GM12878 (cell line): ENCODE measurements around the gene EPHA10. TPM values are rescaled to one million over a fixed set of nuclear protein-coding genes. Genes with fewer than 3 reads are reported as not detected.

Source experiments
- ASH2L ChIP-seq: fragments of 300-600, 200-600 bp; sonication (generic); IDR thresholded peaks from 2 replicates; pipeline ENCODE4 v1.6.1; 2017; ENCODE audit warnings: low read depth, mild to moderate bottlenecking, borderline replicate concordance
- ATF2 ChIP-seq: IDR thresholded peaks from 2 replicates; pipeline ENCODE4 v1.6.1; 2012; ENCODE audit warnings: low read length, inconsistent platforms
- BCL3 ChIP-seq: IDR thresholded peaks from 2 replicates; pipeline ENCODE4 v1.6.1; 2011; ENCODE audit warnings: borderline replicate concordance, low read depth, mild to moderate bottlenecking, moderate library complexity, low read length; ENCODE audit not compliant: insufficient read depth, poor library complexity, severe bottlenecking
- BCLAF1 ChIP-seq: fragments of 450-650 bp; IDR thresholded peaks from 2 replicates; pipeline ENCODE4 v1.6.1; 2017; ENCODE audit warnings: antibody characterized with exemption, mild to moderate bottlenecking, moderate library complexity
- CEBPB ChIP-seq, 2 experiments: fragments of 150-350 bp in 1 of 2; IDR thresholded peaks; 2 replicates each; pipeline ENCODE4 v1.6.1; 2012 to 2014; ENCODE audit warnings: low read depth in 2 of 2, low read length in 2 of 2, borderline replicate concordance in 1 of 2, inconsistent platforms in 1 of 2
- EZH2 ChIP-seq: IDR thresholded peaks from 2 replicates; pipeline ENCODE4 v1.6.1; 2012; ENCODE audit warnings: low read depth, mild to moderate bottlenecking, control low read depth, inconsistent platforms, low read length, borderline replicate concordance; ENCODE audit not compliant: control insufficient read depth
- HCFC1 ChIP-seq: fragments of 150-350 bp; IDR thresholded peaks from 2 replicates; pipeline ENCODE4 v1.6.1; 2014; ENCODE audit warnings: low read length
- MAX ChIP-seq: IDR thresholded peaks from 2 replicates; pipeline ENCODE4 v1.6.1; 2012; ENCODE audit warnings: low read depth, low read length, improper control_type of control experiment
- NFIC ChIP-seq: IDR thresholded peaks from 2 replicates; pipeline ENCODE4 v1.6.1; 2012; ENCODE audit warnings: low read depth, mild to moderate bottlenecking, inconsistent platforms, low read length, moderate library complexity
- SPI1 ChIP-seq: IDR thresholded peaks from 2 replicates; pipeline ENCODE4 v1.6.1; 2011; ENCODE audit warnings: low read depth, mild to moderate bottlenecking, low read length, moderate library complexity, borderline replicate concordance; ENCODE audit not compliant: insufficient read depth
- SREBF2 ChIP-seq: IDR thresholded peaks from 2 replicates; pipeline ENCODE4 v1.6.1; 2012; ENCODE audit warnings: mild to moderate bottlenecking, low read length
- STAT1 ChIP-seq: fragments of 450-650 bp; conservative IDR thresholded peaks from 2 replicates; pipeline ENCODE4 v1.6.1; 2014; ENCODE audit warnings: antibody characterized with exemption, mild to moderate bottlenecking
- WRNIP1 ChIP-seq: IDR thresholded peaks from 2 replicates; pipeline ENCODE4 v1.6.1; 2011; ENCODE audit warnings: low read depth, low read length, improper control_type of control experiment, borderline replicate concordance
- ZNF622 ChIP-seq: fragments of 450-650 bp; IDR thresholded peaks from 2 replicates; pipeline ENCODE4 v1.6.1; 2017; ENCODE audit warnings: mild to moderate bottlenecking, inconsistent platforms
- ZSCAN29 ChIP-seq: fragments of 450-650 bp; IDR thresholded peaks from 2 replicates; pipeline ENCODE4 v1.6.1; 2017; ENCODE audit warnings: mild to moderate bottlenecking, moderate library complexity
- polyA plus RNA-seq, 11 experiments: library from polyadenylated mRNA; depleted of rRNA in 4 of 11; unstranded in 6 of 11; stranded (reverse) in 5 of 11; fragments of >200 nt; fragmentation: Nextera tagmentation in 4 of 11; fragmentation: Illumina TruSeq in 1 of 11; extraction: Ambion mirVana in 4 of 11; extraction: Trizol in 1 of 11; gene quantifications; 1 replicate in 1 of 11; 2 replicates in 10 of 11; pipeline versions ENCODE4 v1.2.1 to v1.2.3, GENCODE V29; 2011 to 2016; ENCODE audit warnings: inconsistent platforms in 2 of 11, missing spikeins in 2 of 11, low read depth in 1 of 11
- total RNA-seq, 4 experiments: library from RNA; depleted of rRNA in 3 of 4; stranded (reverse); fragments of >200 nt in 3 of 4; fragmentation: Illumina TruSeq in 1 of 4; extraction: Trizol in 1 of 4; gene quantifications; 2 replicates each; pipeline versions ENCODE4 v1.2.1 to v1.2.3, GENCODE V29; 2013 to 2021
- TF ChIP-seq, protein P1 (sequence below): fragments of 450-650 bp; IDR thresholded peaks from 2 replicates; pipeline ENCODE4 v1.6.1; 2017; ENCODE audit warnings: mild to moderate bottlenecking, low read depth, inconsistent platforms; ENCODE audit not compliant: poor library complexity, severe bottlenecking
- TF ChIP-seq, protein P2 (sequence below): fragments of 450-650 bp; formaldehyde crosslinking; IDR thresholded peaks from 2 replicates; pipeline ENCODE4 v1.4.0; 2022; ENCODE audit warnings: mild to moderate bottlenecking, moderate library complexity

The EPHA10 gene
- total and polyA plus RNA-seq, 10 of the 15 experiments (the other 5 are each of a cell fraction or from before 2014, with no cell fraction given) = 0.05 to 0.06 TPM; not detected in 8

DNA sequence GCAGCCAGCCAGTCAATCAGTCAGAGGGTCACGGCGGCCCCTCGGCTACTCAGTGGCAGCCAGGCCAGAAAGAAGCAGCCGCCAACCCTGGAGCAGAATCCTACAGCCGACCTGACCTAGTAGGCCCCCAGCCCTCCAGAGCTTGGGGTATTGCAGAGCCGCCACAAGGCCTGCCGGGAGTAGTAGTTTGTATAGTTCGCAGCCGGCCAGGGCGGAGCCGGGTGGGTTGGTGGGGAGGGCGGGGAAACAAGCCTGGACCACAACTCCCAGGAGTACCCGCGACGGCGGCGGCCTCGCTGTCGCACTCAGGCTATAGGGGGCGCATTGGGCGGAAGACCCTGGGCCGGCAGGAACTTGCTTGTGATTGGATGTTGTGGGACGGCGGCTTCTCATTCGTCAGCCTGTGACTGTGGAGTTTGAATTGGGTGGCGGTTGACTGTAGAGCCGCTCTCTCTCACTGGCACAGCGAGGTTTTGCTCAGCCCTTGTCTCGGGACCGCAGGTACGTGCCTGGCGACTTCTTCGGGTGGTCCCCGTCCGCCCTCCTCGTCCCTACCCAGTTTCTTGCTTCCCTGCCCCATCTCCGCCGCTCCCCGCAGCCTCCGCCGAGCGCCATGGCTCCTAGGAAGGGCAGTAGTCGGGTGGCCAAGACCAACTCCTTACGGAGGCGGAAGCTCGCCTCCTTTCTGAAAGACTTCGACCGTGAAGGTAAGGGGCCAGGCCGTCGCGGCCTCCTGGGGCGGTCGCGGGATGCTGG lies 72.7 kb downstream of the EPHA10 start, which contains the start of gene CDCA8 (continued):
- TF ChIP-seq, protein P1, sequence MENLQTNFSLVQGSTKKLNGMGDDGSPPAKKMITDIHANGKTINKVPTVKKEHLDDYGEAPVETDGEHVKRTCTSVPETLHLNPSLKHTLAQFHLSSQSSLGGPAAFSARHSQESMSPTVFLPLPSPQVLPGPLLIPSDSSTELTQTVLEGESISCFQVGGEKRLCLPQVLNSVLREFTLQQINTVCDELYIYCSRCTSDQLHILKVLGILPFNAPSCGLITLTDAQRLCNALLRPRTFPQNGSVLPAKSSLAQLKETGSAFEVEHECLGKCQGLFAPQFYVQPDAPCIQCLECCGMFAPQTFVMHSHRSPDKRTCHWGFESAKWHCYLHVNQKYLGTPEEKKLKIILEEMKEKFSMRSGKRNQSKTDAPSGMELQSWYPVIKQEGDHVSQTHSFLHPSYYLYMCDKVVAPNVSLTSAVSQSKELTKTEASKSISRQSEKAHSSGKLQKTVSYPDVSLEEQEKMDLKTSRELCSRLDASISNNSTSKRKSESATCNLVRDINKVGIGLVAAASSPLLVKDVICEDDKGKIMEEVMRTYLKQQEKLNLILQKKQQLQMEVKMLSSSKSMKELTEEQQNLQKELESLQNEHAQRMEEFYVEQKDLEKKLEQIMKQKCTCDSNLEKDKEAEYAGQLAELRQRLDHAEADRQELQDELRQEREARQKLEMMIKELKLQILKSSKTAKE = no peak
- TF ChIP-seq ATF2 (no peak), MAX (peak; percentile 52), SPI1 (peak; percentile 15; the same call in 1 of the 2 replicates), BCL3 (no peak), BCLAF1 (no peak), NFIC (no peak), CEBPB (IDR thresholded peaks at IDR 0.05; ENCODE audit: borderline replicate concordance in 1 of 2, low read depth in 2 of 2, low read length in 2 of 2) (no peak), ZNF622 (no peak), EZH2 (no peak), ASH2L (no peak), ZSCAN29 (no peak), HCFC1 (peak; percentile 93), WRNIP1 (no peak), STAT1 (no peak), SREBF2 (no peak)
- TF ChIP-seq, protein P2, sequence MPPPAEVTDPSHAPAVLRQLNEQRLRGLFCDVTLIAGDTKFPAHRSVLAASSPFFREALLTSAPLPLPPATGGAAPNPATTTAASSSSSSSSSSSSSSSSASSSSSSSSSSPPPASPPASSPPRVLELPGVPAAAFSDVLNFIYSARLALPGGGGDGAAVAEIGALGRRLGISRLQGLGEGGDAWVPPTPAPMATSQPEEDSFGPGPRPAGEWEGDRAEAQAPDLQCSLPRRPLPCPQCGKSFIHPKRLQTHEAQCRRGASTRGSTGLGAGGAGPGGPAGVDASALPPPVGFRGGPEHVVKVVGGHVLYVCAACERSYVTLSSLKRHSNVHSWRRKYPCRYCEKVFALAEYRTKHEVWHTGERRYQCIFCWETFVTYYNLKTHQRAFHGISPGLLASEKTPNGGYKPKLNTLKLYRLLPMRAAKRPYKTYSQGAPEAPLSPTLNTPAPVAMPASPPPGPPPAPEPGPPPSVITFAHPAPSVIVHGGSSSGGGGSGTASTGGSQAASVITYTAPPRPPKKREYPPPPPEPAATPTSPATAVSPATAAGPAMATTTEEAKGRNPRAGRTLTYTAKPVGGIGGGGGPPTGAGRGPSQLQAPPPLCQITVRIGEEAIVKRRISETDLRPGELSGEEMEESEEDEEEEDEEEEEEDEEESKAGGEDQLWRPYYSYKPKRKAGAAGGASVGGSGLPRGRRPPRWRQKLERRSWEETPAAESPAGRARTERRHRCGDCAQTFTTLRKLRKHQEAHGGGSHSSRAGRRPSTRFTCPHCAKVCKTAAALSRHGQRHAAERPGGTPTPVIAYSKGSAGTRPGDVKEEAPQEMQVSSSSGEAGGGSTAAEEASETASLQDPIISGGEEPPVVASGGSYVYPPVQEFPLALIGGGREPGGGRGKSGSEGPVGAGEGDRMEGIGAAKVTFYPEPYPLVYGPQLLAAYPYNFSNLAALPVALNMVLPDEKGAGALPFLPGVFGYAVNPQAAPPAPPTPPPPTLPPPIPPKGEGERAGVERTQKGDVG (CRISPR knock-in tag) = no peak
